Fibroblast of skin of abdomen (primary cell): ENCODE results near the gene ANO6.
"Not testable (repeated sequence)": the region's sequence is repeated elsewhere in the genome, so short reads cannot be mapped to it uniquely, and the experiment has no call there.

Experiments used
- DNase-seq: peaks from one replicate; pipeline ENCODE4 v3.0.0-alpha.2; 2013

ANO6 gene

DNA sequence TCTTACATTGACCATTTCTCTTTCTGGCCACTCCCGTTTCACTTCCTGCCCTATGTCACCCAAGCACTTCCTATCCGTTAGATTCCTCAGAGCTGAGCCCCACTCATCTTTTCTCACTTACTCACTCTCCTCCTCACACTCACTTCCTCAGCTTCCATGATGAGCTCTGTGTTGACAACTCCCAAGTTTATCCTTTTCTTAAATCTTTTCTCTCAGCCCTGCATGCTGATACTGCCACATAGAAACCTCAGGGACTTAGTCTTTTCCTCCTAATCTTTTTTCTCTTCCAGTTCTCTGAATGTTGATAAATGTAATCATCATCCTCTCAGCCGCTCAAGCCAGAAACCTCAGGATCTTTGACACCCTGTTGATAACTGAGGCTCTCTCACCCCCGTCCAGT, 99.6 kb downstream of the ANO6 start:
- DNase-seq = no peak

DNA sequence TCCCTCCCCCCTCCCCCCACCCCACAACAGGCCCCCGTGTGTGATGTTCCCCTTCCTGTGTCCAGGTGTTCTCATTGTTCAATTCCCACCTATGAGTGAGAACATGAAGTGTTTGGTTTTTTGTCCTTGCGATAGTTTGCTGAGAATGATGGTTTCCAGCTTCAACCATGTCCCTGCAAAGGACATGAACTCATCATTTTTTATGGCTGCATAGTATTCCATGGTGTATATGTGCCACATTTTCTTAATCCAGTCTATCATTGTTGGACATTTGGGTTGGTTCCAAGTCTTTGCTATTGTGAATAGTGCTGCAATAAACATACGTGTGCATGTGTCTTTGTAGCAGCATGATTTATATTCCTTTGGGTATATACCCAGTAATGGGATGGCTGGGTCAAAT, 101.4 kb downstream of the ANO6 start:
- DNase-seq = not testable (repeated sequence)

DNA sequence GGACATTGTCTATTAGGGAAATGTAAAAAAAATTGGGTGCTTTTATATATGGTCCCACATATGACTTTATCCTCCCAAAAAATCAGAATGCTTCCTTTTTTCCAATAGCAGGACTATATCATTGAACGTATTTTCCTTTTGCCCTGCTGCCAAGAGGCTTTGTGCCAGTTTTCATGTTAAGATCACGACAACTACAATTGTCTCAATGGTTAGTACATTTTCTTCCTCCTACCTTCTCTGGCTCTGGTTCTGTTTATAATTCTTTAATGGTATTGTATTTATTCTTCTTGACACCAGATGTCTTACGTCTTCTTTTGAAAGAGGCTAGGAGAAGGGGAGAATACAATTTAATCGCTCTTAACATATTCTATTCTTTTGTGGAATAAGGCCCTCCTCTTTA, 106.9 kb downstream of the ANO6 start:
- DNase-seq = no peak

DNA sequence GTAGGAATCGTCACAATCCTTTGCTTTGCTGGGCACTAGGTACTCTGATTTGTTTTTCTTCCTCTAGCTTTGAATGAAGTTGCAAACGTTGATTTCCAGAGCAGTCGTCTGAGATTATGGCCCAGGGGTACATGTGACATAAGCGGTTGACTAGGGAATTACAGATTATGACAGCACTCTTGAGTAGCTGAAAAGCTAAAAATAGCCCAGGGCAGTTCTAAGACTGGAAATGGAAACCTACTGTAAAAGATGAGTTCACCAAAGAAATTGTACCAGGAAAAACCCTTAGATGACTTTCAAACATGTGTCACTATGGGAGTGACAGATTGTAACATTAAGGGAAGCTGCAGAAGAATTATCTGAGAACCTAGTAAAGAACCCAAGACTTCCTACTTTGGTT, 108.5 kb downstream of the ANO6 start:
- no peak for DNase-seq

DNA sequence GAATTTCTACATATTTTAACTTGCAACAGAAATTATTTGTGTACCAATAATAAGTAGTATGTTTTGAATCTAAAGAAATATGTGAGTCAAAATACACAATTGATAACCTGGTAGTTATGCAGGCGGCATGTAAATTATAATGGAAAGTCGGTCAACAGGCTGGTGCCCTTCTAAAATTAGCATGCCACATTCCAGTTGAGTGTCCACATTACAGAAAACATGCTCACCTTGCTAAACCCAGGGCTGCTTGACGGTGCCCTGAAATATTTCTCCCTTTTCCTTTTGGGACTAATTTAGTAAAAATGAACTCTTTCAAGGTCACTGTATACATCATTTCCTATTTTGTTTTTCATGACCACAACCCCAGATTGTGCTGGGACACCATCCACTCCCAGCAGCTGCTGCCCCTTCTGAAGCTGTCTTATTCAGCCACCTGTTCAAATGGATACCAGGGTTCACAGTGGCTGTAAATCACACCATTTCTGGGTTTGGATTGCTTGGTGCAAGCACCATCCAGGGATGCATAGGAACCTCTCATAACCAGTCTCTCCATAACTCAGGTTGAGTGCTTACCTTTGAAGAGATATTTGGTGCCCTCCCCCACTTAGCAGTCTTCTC, 110.6 kb downstream of the ANO6 start:
- no peak for DNase-seq

DNA sequence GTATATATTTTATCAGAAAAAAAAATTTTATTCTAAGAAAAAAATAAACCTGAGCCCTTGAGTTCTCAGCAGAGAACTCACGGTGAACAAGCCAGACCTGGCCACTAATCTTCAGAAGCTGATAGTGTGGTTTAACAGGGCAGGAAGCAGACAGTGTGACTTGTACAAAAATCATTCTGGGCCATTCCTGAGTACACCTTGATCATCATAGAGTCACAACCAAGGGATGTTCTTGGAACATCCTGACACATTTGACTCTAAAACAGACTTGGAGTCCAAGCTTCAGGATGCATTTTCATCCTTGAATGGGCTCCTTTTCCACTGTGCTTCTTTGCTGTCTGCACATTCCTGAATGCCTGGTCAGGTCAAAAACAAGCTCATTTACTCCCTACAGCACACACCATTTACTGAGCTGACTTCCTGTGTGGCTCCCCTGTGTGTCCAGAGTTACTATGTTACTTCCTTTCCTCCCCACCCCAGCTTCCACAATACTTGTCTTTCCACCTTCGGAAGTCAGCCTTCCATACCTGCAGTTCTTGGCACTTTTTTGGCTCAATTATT, 112.0 kb downstream of the ANO6 start:
- DNase-seq = peak; percentile 12

DNA sequence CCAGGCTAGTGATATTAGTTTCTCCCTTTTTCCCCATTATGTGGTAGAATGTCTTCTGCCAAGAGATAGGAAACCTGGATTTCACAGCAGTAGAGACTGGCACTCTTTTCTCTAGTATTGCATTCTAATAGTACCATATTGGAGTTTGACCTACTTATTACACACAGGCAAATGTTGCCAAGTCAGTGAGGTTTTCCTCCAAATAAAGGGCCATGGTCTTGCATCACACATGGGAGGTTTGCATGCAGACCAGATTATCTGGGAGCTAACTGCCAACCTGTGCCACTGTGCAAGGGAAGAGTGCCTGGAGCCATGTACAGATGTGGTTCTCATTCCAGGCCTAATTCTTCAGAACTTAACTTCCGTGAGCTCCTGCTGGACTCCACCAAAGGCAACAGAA, 113.3 kb downstream of the ANO6 start:
- no peak for DNase-seq

DNA sequence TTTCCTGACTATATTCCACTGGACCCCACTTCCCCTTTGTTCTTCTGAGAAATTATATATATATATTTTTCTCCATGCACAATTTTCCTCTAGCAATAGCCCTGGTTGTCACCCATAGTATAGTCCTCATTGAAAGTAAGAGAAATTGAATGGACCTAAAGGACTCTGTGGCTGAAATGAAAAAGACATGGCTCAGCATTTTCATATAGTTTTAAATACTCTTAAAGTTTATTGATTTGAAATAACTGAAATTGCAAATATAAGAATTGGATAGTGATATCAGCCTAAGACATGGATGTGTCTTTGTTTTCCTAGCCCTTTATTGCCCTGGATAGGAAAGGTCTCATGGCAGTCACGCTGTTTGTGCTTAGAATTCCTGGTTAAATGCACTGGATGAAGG, 113.8 kb downstream of the ANO6 start:
- DNase-seq = no peak

DNA sequence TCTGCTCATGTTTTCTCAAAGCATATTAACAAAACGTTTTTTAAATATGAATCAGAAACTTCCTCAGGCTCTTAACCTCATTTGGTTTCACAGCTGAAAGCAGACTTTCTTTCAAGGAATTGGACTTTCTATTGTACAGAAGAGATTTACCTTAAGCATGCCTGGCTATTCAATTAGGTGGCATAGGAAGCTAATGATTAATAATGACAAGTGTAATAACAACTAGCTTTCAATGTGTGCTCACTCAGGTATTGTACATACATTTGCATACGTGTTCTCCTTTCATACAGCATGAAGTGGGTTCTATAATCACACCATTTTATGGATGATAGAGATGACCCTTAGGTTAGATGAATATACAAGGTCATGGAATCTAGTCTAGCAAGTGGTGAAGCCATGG, 115.7 kb downstream of the ANO6 start:
- DNase-seq = no peak

DNA sequence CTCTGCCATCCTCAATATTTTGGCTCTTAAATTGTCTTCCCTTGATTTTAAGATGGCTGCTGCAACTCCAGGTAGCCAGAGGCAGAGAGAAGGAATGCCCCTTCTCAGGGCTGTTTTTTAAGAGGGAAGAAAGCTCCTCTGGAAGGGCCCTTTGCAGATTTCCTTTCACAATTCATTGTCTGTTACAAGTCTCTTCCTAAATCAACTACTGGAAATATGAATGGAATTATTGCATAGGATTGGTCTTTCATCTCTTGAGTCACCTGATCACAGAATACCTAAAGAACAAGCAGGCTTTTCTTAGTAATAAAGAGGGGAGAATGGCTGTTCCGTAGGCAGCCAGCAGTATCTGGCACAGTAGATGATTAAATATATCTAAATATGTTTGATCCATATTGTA, 118.5 kb downstream of the ANO6 start:
- DNase-seq = no peak

DNA sequence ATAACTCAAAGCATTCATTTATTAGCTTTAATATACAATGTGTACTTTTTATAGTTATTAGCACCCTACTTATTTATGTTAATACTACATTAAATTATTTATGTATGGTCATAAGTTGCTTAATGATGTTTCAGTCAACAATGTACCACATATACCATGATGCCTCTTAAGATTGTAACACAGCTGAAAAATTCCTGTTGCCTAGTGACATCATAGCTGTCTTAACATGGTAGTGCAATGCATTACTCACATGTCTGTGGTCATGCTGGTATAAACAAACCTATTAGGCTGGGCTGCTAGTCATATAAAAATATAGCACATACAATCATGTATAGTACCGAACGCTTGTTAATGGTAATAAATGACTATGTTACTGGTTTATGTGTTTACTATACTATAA, 120.4 kb downstream of the ANO6 start:
- DNase-seq = peak; percentile 94

DNA sequence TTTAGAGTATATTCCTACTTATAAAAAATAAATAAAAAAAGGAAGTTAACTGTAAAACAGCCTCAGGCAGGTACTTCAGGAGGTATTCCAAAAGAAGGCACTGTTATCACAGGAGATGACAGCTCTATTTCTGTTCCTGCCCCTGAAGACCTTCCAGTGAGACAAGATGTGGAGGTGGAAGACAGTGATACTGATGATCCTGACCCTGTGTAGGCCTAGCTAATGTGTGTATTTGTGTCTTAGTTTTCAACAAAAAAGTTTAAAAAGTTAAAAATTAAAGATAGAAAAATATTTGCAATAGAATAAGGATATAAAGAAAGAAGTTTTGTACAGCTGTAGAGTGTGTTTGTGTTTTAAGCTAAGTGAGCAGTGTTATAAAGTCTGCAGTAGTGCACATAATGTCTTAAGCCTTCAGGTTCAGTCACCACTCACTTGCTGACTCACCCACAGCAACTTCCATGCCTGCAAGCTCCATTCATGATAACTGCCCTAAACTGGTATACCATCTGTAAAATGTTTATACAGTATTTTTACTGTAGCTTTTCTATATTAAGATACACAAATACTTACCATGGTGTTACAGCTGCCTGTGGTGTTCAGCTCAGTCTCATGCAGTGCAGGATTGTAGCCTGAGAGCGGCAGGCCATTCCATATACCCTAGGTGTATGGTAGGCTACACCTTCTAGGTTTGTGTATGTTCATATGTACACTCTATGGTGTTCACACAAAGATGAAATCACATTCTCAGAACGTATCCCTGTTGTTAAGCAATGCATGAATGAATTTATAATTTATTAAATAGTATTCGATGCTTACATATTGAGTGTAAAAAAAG, 121.1 kb downstream of the ANO6 start:
- peak; percentile 84 for DNase-seq

DNA sequence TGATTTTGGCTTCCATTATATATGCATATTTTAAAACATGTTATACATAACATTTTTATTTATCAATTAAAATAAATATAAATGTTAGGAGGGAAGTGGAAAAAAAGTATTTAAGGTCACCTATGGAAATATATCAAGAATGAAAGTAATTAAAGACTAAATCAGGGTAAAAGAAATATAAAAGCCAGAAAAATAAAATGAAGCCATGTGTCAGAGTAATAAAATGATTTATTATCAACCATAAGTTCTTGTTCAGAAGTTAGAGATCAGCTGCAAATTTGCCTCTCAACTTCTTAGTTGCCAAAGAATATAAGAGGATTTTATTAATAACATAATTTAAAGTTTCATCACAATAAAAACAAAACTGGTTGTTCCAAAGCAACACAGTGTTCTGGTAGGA, 121.9 kb downstream of the ANO6 start:
- no peak for DNase-seq

DNA sequence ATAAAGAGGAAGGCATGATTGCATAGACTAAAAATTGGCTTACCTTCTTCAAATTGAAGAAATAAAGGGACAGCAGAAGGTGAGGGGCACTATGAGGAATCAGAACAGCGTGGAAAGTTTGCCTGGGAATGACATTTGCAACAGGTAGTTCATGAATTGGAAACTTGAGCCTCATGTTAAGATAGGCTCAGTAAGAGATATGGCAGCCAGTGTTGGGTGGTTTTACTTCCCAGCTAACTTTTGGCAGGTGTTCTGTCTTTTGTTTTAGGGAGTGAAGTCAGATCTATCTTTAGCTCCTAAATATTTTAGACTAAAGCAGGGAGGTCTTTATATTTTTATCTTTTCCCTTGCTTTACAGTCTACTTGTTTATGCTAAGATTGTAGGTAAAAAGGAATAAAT, 122.4 kb downstream of the ANO6 start:
- no peak for DNase-seq

DNA sequence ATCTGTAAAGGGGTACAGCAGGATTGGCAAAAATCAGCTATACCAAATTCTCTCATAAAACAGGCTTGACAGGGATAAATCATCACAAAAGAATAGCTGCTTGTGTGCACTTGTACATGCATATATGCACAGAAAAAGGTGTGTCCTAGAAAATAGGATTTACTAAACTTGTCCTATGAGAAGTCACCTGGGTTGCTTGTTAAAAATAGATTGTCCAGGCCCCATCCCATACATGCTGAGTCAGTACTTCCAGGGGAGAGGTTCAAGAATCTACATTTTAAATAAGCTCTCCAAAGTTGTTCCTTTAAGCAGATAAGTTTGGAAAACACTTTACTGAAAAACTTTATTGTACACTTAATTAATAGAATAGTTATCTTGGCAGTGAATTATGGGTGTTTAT, 123.1 kb downstream of the ANO6 start:
- no peak for DNase-seq

DNA sequence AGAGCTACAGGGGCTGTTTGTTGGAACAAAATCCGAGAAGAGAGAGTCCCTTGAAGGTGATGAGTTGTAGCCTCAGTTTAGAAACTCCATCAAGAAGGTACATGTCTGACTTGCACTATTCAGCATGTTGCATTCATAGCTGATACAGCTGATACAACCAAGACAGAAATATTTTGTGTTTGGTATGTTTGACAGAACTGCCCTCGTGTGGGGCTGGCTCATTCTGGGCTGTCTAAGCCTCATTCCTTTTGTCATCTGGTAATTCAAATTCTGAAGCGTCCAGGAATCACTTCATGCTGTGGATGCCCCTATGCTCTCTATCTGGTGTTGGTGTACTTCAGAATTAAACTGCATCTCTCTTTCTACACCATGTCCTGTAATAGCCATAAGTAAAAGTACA, 126.3 kb downstream of the ANO6 start:
- peak; percentile 6 for DNase-seq

DNA sequence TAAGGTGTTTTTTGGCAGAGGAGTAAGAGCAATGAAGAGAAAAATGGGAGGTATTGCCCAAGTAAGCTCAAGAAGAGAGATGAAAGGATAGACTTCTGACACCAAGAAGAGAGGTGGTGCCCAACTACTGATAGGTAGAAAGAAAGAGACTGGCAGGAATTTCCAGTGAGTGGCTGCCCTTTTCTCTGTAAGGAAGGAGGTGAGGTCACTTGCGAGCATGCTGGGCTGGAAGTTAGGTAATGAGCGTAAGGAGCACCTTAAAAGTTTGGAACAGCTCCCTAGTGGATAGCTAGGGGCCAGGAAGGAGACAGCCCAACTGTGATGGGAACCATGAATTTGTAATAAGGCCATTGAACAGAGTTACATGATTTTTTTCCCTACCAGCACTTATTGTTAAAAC, 127.0 kb downstream of the ANO6 start:
- no peak for DNase-seq

DNA sequence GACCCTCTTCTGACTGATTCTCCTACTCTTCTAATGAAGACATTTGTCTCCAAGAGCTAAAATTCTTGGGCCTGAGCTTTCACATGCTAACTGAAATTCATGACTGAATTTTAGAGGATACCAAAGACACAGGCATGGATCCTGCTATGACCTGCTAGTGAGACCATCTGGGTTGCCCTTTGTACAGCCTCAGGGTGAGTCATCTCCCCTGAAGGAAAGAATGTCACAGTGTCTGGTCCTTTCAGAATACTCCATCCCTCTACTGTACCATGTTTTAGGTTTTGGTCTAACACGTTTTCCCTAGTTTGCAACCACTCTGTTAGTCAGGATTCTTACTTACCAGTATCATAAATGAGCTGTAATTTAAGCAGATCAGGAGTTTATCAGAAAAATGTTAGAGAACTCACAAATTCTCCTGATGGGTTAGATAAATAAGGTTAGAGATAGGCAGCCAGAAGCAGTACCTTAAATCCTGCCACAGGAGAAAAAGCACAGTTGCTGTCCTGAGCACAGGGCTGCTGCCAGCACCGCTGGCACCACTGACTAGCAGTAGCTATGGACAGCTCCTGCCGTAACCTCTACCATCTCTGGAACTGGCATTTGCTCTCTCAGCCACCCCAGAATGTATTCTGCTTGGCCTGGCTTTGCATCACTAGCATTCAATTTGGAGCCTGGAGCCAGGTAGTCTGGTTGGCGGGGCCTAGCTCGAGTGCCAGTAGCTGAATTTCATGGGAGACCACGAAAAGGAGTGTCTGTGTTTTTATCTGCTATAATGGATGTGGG, 127.6 kb downstream of the ANO6 start:
- peak; percentile 44 for DNase-seq

DNA sequence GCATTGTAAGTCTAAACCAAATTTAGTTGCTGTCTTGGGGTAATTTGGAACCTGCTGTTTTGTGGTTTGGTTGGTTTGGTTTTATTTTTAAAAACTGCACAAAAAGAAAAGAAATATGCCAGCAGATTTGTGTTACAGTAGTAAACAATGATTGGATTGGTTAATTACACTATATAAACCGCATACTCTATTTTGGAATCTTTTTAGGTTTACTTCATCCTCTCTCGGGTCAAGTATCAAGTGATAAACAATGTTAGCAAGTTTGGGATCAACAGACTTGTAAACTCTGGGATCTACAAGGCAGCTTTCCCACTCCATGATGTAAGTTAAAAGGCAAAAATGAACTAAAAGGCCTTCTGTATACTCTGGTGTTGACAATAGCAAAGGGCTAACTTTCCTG, 132.4 kb downstream of the ANO6 start:
- no peak for DNase-seq

DNA sequence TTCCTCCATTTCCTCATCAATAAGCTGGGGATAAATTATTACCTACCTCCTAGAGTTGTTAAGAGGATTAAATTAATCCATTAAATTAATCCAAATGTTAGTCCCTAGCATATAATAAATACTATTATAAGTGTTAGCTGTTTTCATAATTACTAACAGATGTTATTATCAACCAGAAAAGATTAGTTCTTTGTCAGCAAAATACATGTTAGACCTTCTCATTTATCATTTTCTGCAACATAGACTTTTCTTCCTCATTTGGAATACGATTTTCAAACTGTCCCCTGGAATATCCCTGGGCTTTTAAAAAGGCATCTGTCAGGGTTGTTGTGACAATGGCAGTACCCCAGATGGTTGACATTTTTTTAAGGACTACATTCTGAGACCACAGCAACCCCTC, 133.1 kb downstream of the ANO6 start:
- no peak for DNase-seq

DNA sequence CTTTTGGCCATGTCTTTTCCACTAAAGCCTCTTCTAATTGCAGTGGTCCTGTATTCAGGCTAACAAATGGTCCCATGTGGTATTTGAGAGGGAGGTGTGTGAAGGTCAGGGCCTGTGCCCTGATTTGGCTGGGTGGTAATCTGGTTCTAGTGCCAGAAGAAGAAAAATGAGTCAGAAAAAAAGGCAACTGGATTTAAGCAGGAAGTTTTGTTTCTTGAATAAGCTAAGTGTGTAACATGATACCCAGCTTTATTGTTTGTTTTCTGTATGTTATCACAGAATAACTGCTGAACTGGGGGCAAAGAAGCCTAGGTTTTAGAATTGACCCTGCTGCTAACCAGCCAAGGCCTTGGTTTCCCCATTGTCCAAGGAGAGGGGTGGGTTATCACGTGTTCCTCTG, 134.0 kb downstream of the ANO6 start:
- DNase-seq = no peak

DNA sequence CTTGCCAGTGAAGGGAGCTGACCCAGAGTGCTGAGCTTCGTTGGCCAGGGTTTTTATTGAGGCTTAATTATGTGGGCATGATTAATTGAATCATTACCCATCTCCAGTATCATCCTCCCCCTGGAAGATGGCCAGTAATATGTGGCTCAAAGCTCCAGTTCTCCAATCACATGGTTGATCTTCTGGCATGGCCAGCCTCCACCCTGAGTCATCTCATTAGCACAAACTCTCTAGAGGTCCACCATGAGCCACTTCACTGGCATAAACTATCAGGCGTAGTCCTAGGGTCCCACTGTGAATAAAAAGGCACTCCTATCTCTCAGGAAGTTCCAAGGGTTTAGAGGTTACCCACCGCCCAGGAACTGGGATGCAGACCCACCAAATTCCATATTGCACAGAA, 135.0 kb downstream of the ANO6 start:
- no peak for DNase-seq

DNA sequence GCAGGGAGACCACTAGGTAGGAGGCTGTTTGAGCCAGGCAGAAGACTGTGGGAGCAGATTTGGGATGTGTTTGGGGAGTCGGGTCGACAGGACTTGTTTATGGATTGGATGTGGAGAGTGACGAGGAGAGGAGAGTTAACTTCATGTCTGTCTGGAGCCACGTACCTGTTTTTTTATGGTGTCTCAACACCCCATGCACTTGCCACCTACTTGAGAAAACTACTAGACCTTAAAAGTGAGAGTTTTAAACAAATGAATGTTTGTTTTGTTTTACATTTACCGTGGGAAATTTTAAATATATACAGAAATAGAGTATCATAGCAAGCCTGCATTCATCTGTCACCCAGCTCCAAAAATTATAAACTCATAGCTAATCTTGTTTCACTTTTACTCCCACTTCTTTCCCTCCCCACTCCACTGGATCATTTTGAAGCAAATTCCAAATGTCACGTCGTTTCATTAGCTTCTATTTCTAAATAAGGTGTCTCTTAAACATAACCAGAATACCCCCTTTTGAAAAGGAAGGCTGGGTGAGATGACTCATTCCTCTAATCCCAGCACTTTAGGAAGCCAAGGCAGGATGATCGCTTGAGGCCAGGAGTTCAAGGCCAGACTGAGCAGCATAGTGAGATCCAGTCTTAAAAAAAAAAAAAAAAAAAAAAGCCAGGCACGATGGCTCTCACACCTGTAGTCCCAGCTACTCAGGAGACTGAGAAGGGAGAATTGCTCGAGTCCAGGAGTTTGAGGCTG, 136.2 kb downstream of the ANO6 start:
- no peak for DNase-seq
